ENCODE data around the gene PAX5.

Gene PAX5

GRCh38 chr9:36902080-36902716 is 131.9 kb downstream of the PAX5 start:
- Histone ChIP-seq H3K4me3 (ENCODE audit: low read depth in 1 of 2, low read length in 2 of 2) (no peak overlapping the region), H3K79me2 (ENCODE audit: insufficient read depth, low read length) (no peaks in the 10 kb centered on the region), H3K36me3 (ENCODE audit: insufficient read depth, low read length) (no peaks in the 10 kb centered on the region), H3K27me3 (ENCODE audit: insufficient read depth, low read length, poor library complexity) (peaks cover 40% of the 10 kb centered on the region), H3K27ac (ENCODE audit: low read length) (no peak overlapping the region), H3K9ac (ENCODE audit: low read depth, low read length) (no peak overlapping the region), H3K4me2 (ENCODE audit: insufficient read depth, low read length) (no peak overlapping the region), H4K20me1 (ENCODE audit: insufficient read depth, low read length) (no peaks in the 10 kb centered on the region), H2AFZ (ENCODE audit: low read depth, low read length) (no peak overlapping the region), H3K4me1 (ENCODE audit: insufficient read depth, low read length) (no peaks in the 10 kb centered on the region), H3K9me3 (ENCODE audit: insufficient read depth, low read length, severe bottlenecking) (no peaks in the 10 kb centered on the region)
- TF ChIP-seq CTCF (IDR thresholded peaks at IDR 0.05; ENCODE audit: borderline replicate concordance, extremely low read depth, low read length, poor library complexity, severe bottlenecking) (no peak), EZH2 (IDR thresholded peaks at IDR 0.05; ENCODE audit: borderline replicate concordance, low read depth, low read length, severe bottlenecking) (no peak)
- no peak for DNase-seq
- ATAC-seq (ENCODE audit: insufficient read depth, low read depth): no peak

GRCh38 chr9:36901528-36901927 is 132.5 kb downstream of the PAX5 start:
- no peak for DNase-seq
- no peak for ATAC-seq (ENCODE audit: insufficient read depth, low read depth)
- Histone ChIP-seq H3K27ac (ENCODE audit: low read length) (no peak overlapping the region), H2AFZ (ENCODE audit: low read depth, low read length) (no peak overlapping the region), H3K4me1 (ENCODE audit: insufficient read depth, low read length) (no peaks in the 10 kb centered on the region), H3K9ac (ENCODE audit: low read depth, low read length) (no peak overlapping the region), H3K4me2 (ENCODE audit: insufficient read depth, low read length) (no peak overlapping the region), H4K20me1 (ENCODE audit: insufficient read depth, low read length) (no peaks in the 10 kb centered on the region), H3K36me3 (ENCODE audit: insufficient read depth, low read length) (no peaks in the 10 kb centered on the region), H3K79me2 (ENCODE audit: insufficient read depth, low read length) (no peaks in the 10 kb centered on the region), H3K9me3 (ENCODE audit: insufficient read depth, low read length, severe bottlenecking) (no peaks in the 10 kb centered on the region), H3K4me3 (ENCODE audit: low read depth in 1 of 2, low read length in 2 of 2) (no peak overlapping the region), H3K27me3 (ENCODE audit: insufficient read depth, low read length, poor library complexity) (peaks cover 40% of the 10 kb centered on the region)
- TF ChIP-seq CTCF (IDR thresholded peaks at IDR 0.05; ENCODE audit: borderline replicate concordance, extremely low read depth, low read length, poor library complexity, severe bottlenecking): no peak
- no peak for TF ChIP-seq EZH2 (IDR thresholded peaks at IDR 0.05; ENCODE audit: borderline replicate concordance, low read depth, low read length, severe bottlenecking)

GRCh38 chr9:36900856-36901220 is 133.2 kb downstream of the PAX5 start:
- Histone ChIP-seq H3K27me3 (ENCODE audit: insufficient read depth, low read length, poor library complexity) (peaks cover 38% of the 10 kb centered on the region), H3K36me3 (ENCODE audit: insufficient read depth, low read length) (no peaks in the 10 kb centered on the region), H3K4me2 (ENCODE audit: insufficient read depth, low read length) (no peak overlapping the region), H2AFZ (ENCODE audit: low read depth, low read length) (no peak overlapping the region), H3K4me1 (ENCODE audit: insufficient read depth, low read length) (no peaks in the 10 kb centered on the region), H3K9ac (ENCODE audit: low read depth, low read length) (no peak overlapping the region), H3K27ac (ENCODE audit: low read length) (no peak overlapping the region), H3K4me3 (ENCODE audit: low read depth in 1 of 2, low read length in 2 of 2) (no peak overlapping the region), H3K79me2 (ENCODE audit: insufficient read depth, low read length) (no peaks in the 10 kb centered on the region), H3K9me3 (ENCODE audit: insufficient read depth, low read length, severe bottlenecking) (no peaks in the 10 kb centered on the region), H4K20me1 (ENCODE audit: insufficient read depth, low read length) (no peaks in the 10 kb centered on the region)
- ATAC-seq (ENCODE audit: insufficient read depth, low read depth): no peak
- no peak for TF ChIP-seq EZH2 (IDR thresholded peaks at IDR 0.05; ENCODE audit: borderline replicate concordance, low read depth, low read length, severe bottlenecking)
- no peak for TF ChIP-seq CTCF (IDR thresholded peaks at IDR 0.05; ENCODE audit: borderline replicate concordance, extremely low read depth, low read length, poor library complexity, severe bottlenecking)
- no peak for DNase-seq
